MM.1S (cell line): ENCODE data around the gene KMT2E.
"Not testable (repeated sequence)": the region's sequence is repeated elsewhere in the genome, so short reads cannot be mapped to it uniquely, and the experiment has no call there.

Experiments
- DNase-seq: peaks from one replicate; pipeline ENCODE4 v3.0.0-alpha.2; 2015
- H2AFZ ChIP-seq: fragments of 300-600 bp; sonication (generic); 2 replicates; pipeline ENCODE4 v1.6.0; 2016; ENCODE audit warnings: antibody characterized with exemption, low read length
- H3F3A ChIP-seq: fragments of 300-600 bp; sonication (generic); 2 replicates; pipeline ENCODE4 v1.6.1; 2016; ENCODE audit warnings: mild to moderate bottlenecking, antibody characterized with exemption, low read length, moderate library complexity, mixed read lengths; ENCODE audit not compliant: insufficient read depth
- H3K27ac ChIP-seq: fragments of 300-600 bp; sonication (generic); 2 replicates; pipeline ENCODE4 v1.5.1; 2016; ENCODE audit warnings: mild to moderate bottlenecking, low read length
- H3K27me3 ChIP-seq: fragments of 300-600 bp; sonication (generic); replicated peaks from 2 replicates; pipeline ENCODE4 v1.6.0; 2016; ENCODE audit warnings: low read length; ENCODE audit not compliant: insufficient read depth
- H3K36me3 ChIP-seq: fragments of 300-600 bp; sonication (generic); replicated peaks from 2 replicates; pipeline ENCODE4 v1.6.1; 2016; ENCODE audit warnings: mild to moderate bottlenecking, low read length, mixed read lengths; ENCODE audit not compliant: insufficient read depth
- H3K4me1 ChIP-seq: fragments of 300-600 bp; sonication (generic); 2 replicates; pipeline ENCODE4 v1.6.1; 2016; ENCODE audit warnings: low read length, mixed read lengths
- H3K4me2 ChIP-seq: fragments of 300-600 bp; sonication (generic); 2 replicates; pipeline ENCODE4 v1.6.0; 2016; ENCODE audit warnings: low read depth, low read length
- H3K4me3 ChIP-seq: fragments of 300-600 bp; sonication (generic); 2 replicates; pipeline ENCODE4 v1.5.1; 2016; ENCODE audit warnings: low read length, mixed read lengths
- H3K79me2 ChIP-seq: fragments of 300-600 bp; sonication (generic); 2 replicates; pipeline ENCODE4 v1.6.1; 2016; ENCODE audit warnings: mixed run types, low read length, mixed read lengths
- H3K9ac ChIP-seq: fragments of 300-600 bp; sonication (generic); 2 replicates; pipeline ENCODE4 v1.6.1; 2016; ENCODE audit warnings: low read length, mixed read lengths
- H3K9me2 ChIP-seq: fragments of 300-600 bp; sonication (generic); replicated peaks from 2 replicates; pipeline ENCODE4 v1.6.1; 2016; ENCODE audit warnings: mild to moderate bottlenecking, low read length, mixed read lengths; ENCODE audit not compliant: insufficient read depth
- H3K9me3 ChIP-seq: fragments of 300-600 bp; sonication (generic); replicated peaks from 2 replicates; pipeline ENCODE4 v1.6.1; 2016; ENCODE audit warnings: mild to moderate bottlenecking, low read length, mixed read lengths; ENCODE audit not compliant: insufficient read depth
- H4K20me1 ChIP-seq: fragments of 300-600 bp; sonication (generic); 2 replicates; pipeline ENCODE4 v1.6.1; 2016; ENCODE audit warnings: mild to moderate bottlenecking, low read length, moderate library complexity, mixed read lengths; ENCODE audit not compliant: insufficient read depth
- CTCF ChIP-seq: fragments of 300-600 bp; sonication (generic); IDR thresholded peaks from 2 replicates; pipeline ENCODE4 v1.5.1; 2016; ENCODE audit warnings: antibody characterized with exemption, low read length, mixed read lengths
- EZH2 ChIP-seq: fragments of 300-600 bp; sonication (generic); optimal IDR thresholded peaks from 2 replicates; pipeline ENCODE3; 2017; ENCODE audit warnings: low read depth, mild to moderate bottlenecking, antibody characterized with exemption, low read length, mixed read lengths
- EZH2phosphoT487 ChIP-seq: fragments of 300-600 bp; sonication (generic); IDR thresholded peaks from 2 replicates; pipeline ENCODE4 v1.6.1; 2018; ENCODE audit warnings: antibody characterized with exemption, low read length

Gene KMT2E

DNA sequence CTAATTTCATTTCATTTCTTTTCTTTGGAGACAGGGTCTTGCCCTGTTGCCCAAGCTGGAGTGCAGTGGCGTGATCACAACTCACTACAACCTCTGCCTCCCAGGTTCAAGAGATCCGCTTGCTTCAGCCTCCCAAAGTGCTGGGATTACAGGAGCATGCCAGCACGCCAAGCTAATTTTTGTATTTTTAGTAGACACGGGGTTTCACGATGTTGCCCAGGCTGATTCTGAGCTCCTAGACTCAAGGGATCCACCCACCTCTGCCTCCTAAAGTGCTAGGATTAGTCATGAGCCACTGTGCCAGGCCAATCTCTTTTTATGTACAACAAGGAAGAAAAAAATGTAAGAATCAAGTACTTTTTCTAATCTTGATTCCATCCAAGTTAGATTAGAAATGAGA is 10.7 kb upstream of the KMT2E start:
- H3K27ac ChIP-seq, result no peak overlapping the region
- peaks cover 7% of the 10 kb centered on the region; the same call in 1 of the 2 replicates for H3K36me3 ChIP-seq
- H3K79me2 ChIP-seq, result no peaks in the 10 kb centered on the region
- H3K9me3 ChIP-seq, result no peaks in the 10 kb centered on the region
- no peaks in the 10 kb centered on the region for H3K9me2 ChIP-seq
- peaks cover 24% of the 10 kb centered on the region for H3K4me1 ChIP-seq
- TF ChIP-seq EZH2phosphoT487 (no peak), CTCF (no peak), EZH2 (no peak)
- peaks cover 49% of the 10 kb centered on the region for H4K20me1 ChIP-seq
- no peak overlapping the region for H3K4me2 ChIP-seq
- H3K27me3 ChIP-seq, result no peaks in the 10 kb centered on the region
- no peak overlapping the region for H2AFZ ChIP-seq
- H3F3A ChIP-seq, result peaks cover 8% of the 10 kb centered on the region; the same call in 1 of the 2 replicates
- no peak for DNase-seq
- no peak overlapping the region for H3K9ac ChIP-seq
- no peak overlapping the region for H3K4me3 ChIP-seq

GRCh38 chr7:105003872-105004510 is 10.0 kb upstream of the KMT2E start:
- Histone ChIP-seq H3K27me3 (no peaks in the 10 kb centered on the region), H3K27ac (no peak overlapping the region), H3K79me2 (no peaks in the 10 kb centered on the region), H3K9me3 (no peaks in the 10 kb centered on the region), H3K4me1 (peaks cover 24% of the 10 kb centered on the region), H4K20me1 (peaks cover 43% of the 10 kb centered on the region), H3K36me3 (peaks cover 10% of the 10 kb centered on the region; the same call in 1 of the 2 replicates), H3K9ac (no peak overlapping the region), H3K4me2 (no peak overlapping the region), H2AFZ (no peak overlapping the region), H3K4me3 (no peak overlapping the region), H3F3A (peaks cover 8% of the 10 kb centered on the region; the same call in 1 of the 2 replicates), H3K9me2 (no peaks in the 10 kb centered on the region)
- TF ChIP-seq EZH2, result no peak
- no peak for TF ChIP-seq EZH2phosphoT487
- TF ChIP-seq CTCF, result no peak
- no peak for DNase-seq

- not testable (repeated sequence) for H3K9ac ChIP-seq, H3K27ac ChIP-seq, H3K4me2 ChIP-seq, H3K9me2 ChIP-seq, H3K27me3 ChIP-seq, H3K79me2 ChIP-seq, H3F3A ChIP-seq, DNase-seq, H3K4me3 ChIP-seq, H3K9me3 ChIP-seq, H2AFZ ChIP-seq
- Histone ChIP-seq H4K20me1 (peaks cover 33% of the 10 kb centered on the region), H3K4me1 (peaks cover 16% of the 10 kb centered on the region), H3K36me3 (peaks cover 17% of the 10 kb centered on the region; the same call in 1 of the 2 replicates)
Observed at GRCh38 chr7:105005006-105005405, 9.0 kb upstream of the KMT2E start.

DNA sequence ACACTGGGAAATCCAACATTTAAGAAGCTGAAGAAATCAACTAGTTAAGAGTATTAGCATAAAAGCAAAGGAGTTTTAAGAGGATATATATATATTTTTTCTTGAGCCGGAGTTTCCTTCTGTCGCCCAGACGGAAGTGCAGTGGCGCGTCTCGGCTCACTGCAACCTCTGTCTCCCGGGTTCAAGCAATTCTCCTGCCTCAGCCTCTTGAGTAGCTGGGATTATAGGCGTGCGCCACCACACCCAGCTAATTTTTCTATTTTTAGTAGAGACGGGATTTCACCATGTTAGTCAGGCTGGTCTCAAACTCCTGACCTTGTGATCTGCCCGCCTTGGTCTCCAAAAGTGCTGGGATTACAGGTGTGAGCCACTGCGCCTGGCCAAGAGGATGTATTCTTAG is 8.5 kb upstream of the KMT2E start:
- Histone ChIP-seq H3K4me1 (peaks cover 17% of the 10 kb centered on the region), H3K36me3 (peaks cover 20% of the 10 kb centered on the region; the same call in 1 of the 2 replicates), H4K20me1 (peaks cover 29% of the 10 kb centered on the region)
- H3K9me2 ChIP-seq, H3K79me2 ChIP-seq, H2AFZ ChIP-seq, H3K9me3 ChIP-seq, H3K9ac ChIP-seq, H3K4me3 ChIP-seq, H3K27me3 ChIP-seq, H3F3A ChIP-seq, H3K27ac ChIP-seq, DNase-seq, H3K4me2 ChIP-seq: not testable (repeated sequence)
